Liver (tissue), 9 donors: ENCODE measurements around the gene AMPH. TPM values are rescaled to one million over a fixed set of nuclear protein-coding genes. Genes with fewer than 3 reads are reported as not detected.

Experiments used
- DNase-seq: peaks from one replicate; pipeline ENCODE4 v3.0.0-alpha.2; 2017; ENCODE audit warnings: low spot score
- H3K27ac ChIP-seq, 2 donors: one replicate each; pipeline ENCODE4 v1.7.0; 2013; ENCODE audit warnings: inconsistent platforms in 2 of 2, low read length in 2 of 2, control low read depth in 1 of 2, low read depth in 1 of 2, mild to moderate bottlenecking in 1 of 2
- H3K27me3 ChIP-seq, 4 donors: one replicate each; pipeline versions ENCODE4 v1.6.1 to v1.7.0; 2013; ENCODE audit warnings: low read length in 3 of 4, inconsistent platforms in 1 of 4, mild to moderate bottlenecking in 1 of 4, moderate library complexity in 1 of 4; ENCODE audit not compliant: control insufficient read depth in 4 of 4, insufficient read depth in 4 of 4
- H3K36me3 ChIP-seq, 4 donors: one replicate each; pipeline versions ENCODE4 v1.6.1 to v1.7.0; 2013; ENCODE audit warnings: low read length in 3 of 4, mild to moderate bottlenecking in 3 of 4, low read depth in 1 of 4, moderate library complexity in 1 of 4; ENCODE audit not compliant: control insufficient read depth in 4 of 4, insufficient read depth in 3 of 4
- H3K4me1 ChIP-seq, 4 donors: one replicate each; pipeline versions ENCODE4 v1.6.1 to v1.7.0; 2013; ENCODE audit warnings: low read length in 3 of 4, mild to moderate bottlenecking in 3 of 4, moderate library complexity in 1 of 4; ENCODE audit not compliant: control insufficient read depth in 4 of 4, insufficient read depth in 4 of 4
- H3K4me3 ChIP-seq, 3 donors: one replicate each; pipeline versions ENCODE4 v1.6.1 to v1.7.0; 2013; ENCODE audit warnings: low read length in 3 of 3, control low read depth in 1 of 3, low read depth in 1 of 3, mild to moderate bottlenecking in 1 of 3
- H3K9ac ChIP-seq, 2 donors: one replicate each; pipeline ENCODE4 v1.7.0; 2013; ENCODE audit warnings: low read length in 2 of 2, mild to moderate bottlenecking in 2 of 2, moderate library complexity in 2 of 2, control low read depth in 1 of 2, low read depth in 1 of 2
- H3K9me3 ChIP-seq, 4 donors: one replicate each; pipeline versions ENCODE4 v1.6.1 to v1.7.0; 2013; ENCODE audit warnings: low read length in 3 of 4; ENCODE audit not compliant: control insufficient read depth in 4 of 4
- EGR1 ChIP-seq, 2 donors: IDR thresholded peaks; 2 replicates each; pipeline ENCODE4 v1.6.1; 2016 to 2018; ENCODE audit warnings: antibody characterized with exemption in 2 of 2, low read depth in 2 of 2
- FOXA1 ChIP-seq: IDR thresholded peaks from 2 replicates; pipeline ENCODE4 v1.6.1; 2016; ENCODE audit warnings: antibody characterized with exemption
- FOXA2 ChIP-seq: IDR thresholded peaks from 2 replicates; pipeline ENCODE4 v1.6.1; 2016; ENCODE audit warnings: antibody characterized with exemption
- GABPA ChIP-seq, 2 donors: IDR thresholded peaks in 1 of 2; conservative IDR thresholded peaks in 1 of 2; 2 replicates each; pipeline ENCODE4 v1.6.1; 2016; ENCODE audit warnings: antibody characterized with exemption in 2 of 2, mild to moderate bottlenecking in 1 of 2, moderate library complexity in 1 of 2
- HNF4A ChIP-seq, 2 donors: conservative IDR thresholded peaks; 2 replicates each; pipeline ENCODE4 v1.6.1; 2016; ENCODE audit warnings: antibody characterized with exemption in 2 of 2, mild to moderate bottlenecking in 2 of 2
- HNF4G ChIP-seq: IDR thresholded peaks from 2 replicates; pipeline ENCODE4 v1.6.1; 2016; ENCODE audit warnings: antibody characterized with exemption
- JUND ChIP-seq, 2 donors: IDR thresholded peaks; 2 replicates each; pipeline ENCODE4 v1.6.1; 2016; ENCODE audit warnings: antibody characterized with exemption in 2 of 2
- NR2F2 ChIP-seq: IDR thresholded peaks from 2 replicates; pipeline ENCODE4 v1.6.1; 2016; ENCODE audit warnings: antibody characterized with exemption
- RAD21 ChIP-seq, 2 donors: IDR thresholded peaks; 2 replicates each; pipeline ENCODE4 v1.6.1; 2016; ENCODE audit warnings: antibody characterized with exemption in 2 of 2, mild to moderate bottlenecking in 2 of 2
- REST ChIP-seq: IDR thresholded peaks from 2 replicates; pipeline ENCODE4 v1.6.1; 2016; ENCODE audit warnings: antibody characterized with exemption, mild to moderate bottlenecking
- RXRA ChIP-seq, 2 donors: IDR thresholded peaks; 2 replicates each; pipeline ENCODE4 v1.6.1; 2017 to 2018; ENCODE audit warnings: antibody characterized with exemption in 2 of 2, mild to moderate bottlenecking in 1 of 2
- SP1 ChIP-seq: IDR thresholded peaks from 2 replicates; pipeline ENCODE4 v1.6.1; 2018; ENCODE audit warnings: antibody characterized with exemption, mild to moderate bottlenecking
- TAF1 ChIP-seq: conservative IDR thresholded peaks from 2 replicates; pipeline ENCODE4 v1.6.1; 2016; ENCODE audit warnings: antibody characterized with exemption, mild to moderate bottlenecking
- YY1 ChIP-seq: IDR thresholded peaks from 2 replicates; pipeline ENCODE4 v1.6.1; 2016; ENCODE audit warnings: antibody characterized with exemption, mild to moderate bottlenecking
- ZBTB33 ChIP-seq: IDR thresholded peaks from 2 replicates; pipeline ENCODE4 v1.6.1; 2016; ENCODE audit warnings: antibody characterized with exemption
- WGBS: extraction: QIAGEN DNeasy Blood & Tissue Kit; methylation state at CpG from one replicate; pipeline ENCODE4 v1.1.7; 2013; 5-methylcytosine and 5-hydroxymethylcytosine counted together
- polyA plus RNA-seq, 2 donors: library from polyadenylated mRNA; stranded (reverse) in 1 of 2; unstranded in 1 of 2; fragments of 200-250 nt in 1 of 2; fragments of >200 nt in 1 of 2; fragmentation: Nextera tagmentation in 1 of 2; extraction: Ambion mirVana in 1 of 2; gene quantifications; one replicate each; pipeline versions ENCODE4 v1.2.1 to v1.2.3, GENCODE V29; 2013 to 2015
- total RNA-seq, 2 donors: library from RNA; depleted of rRNA; stranded (reverse); fragments of >200 nt; gene quantifications; one replicate each; pipeline ENCODE4 v1.2.3, GENCODE V29; 2014
- TF ChIP-seq, protein P1 (sequence below): IDR thresholded peaks from 2 replicates; pipeline ENCODE4 v1.6.1; 2016; ENCODE audit warnings: antibody characterized with exemption
- TF ChIP-seq, protein P2 (sequence below): IDR thresholded peaks from 2 replicates; pipeline ENCODE4 v1.6.1; 2016; ENCODE audit warnings: antibody characterized with exemption
- TF ChIP-seq, protein P3 (sequence below): fragments of 150-350 bp; IDR thresholded peaks from 2 replicates; pipeline ENCODE4 v1.5.1; 2017; ENCODE audit warnings: improper control_type of control experiment, low read depth, low read length; ENCODE audit not compliant: missing input control
- donor health status: healthy.
- donor health status: healthy.
- donor health status: healthy.
- donor health status: healthy.
- donor health status: healthy.

AMPH gene
- total and polyA plus RNA-seq, 4 donors, result 0.13 to 0.25 (median 0.20) TPM

DNA sequence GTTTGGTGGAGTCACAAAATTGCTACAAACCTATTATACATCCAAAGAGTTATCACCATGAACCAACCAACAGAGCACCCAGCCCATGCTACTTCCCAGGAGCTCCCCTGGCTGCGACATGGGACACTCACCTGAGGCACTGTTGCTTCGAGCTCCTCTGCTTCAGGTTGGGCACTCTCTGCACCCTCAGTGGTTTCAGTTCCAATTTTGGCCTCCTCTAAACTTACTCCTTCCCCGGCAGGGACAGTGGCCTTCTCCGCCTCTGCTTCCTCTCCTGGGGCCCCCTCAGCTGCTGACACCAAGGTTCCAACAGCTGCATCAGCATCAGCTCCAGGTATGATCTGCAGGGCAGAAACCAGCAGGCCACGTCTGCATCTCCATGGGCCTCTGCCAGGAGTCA lies 237.3 kb downstream of the AMPH start (continued):
- TF ChIP-seq, protein P1, sequence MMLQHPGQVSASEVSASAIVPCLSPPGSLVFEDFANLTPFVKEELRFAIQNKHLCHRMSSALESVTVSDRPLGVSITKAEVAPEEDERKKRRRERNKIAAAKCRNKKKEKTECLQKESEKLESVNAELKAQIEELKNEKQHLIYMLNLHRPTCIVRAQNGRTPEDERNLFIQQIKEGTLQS, result no peak
- TF ChIP-seq SP1 (no peak), GABPA (IDR thresholded peaks at IDR 0.05 in 1 of 2, conservative IDR thresholded peaks at IDR 0.05 in 1 of 2) (no peak), HNF4A (conservative IDR thresholded peaks at IDR 0.05) (no peak), FOXA1 (no peak), JUND (IDR thresholded peaks at IDR 0.05) (no peak)

GRCh38 chr7:38391751-38392150 lies 239.4 kb downstream of the AMPH start:
- Histone ChIP-seq H3K4me1 (no peaks in the 10 kb centered on the region), H3K27me3 (no peaks in the 10 kb centered on the region), H3K36me3 (no peaks in the 10 kb centered on the region), H3K4me3 (no peak overlapping the region), H3K27ac (no peak overlapping the region), H3K9ac (no peak overlapping the region), H3K9me3 (no peaks in the 10 kb centered on the region)
- no peak for DNase-seq
- 93% methylated on average over 13 of the region's 13 CpGs for WGBS
- no peak for TF ChIP-seq TAF1
- TF ChIP-seq, protein P1, result no peak
- no peak for TF ChIP-seq NR2F2
- no peak for TF ChIP-seq RXRA (IDR thresholded peaks at IDR 0.05)
- TF ChIP-seq JUND (IDR thresholded peaks at IDR 0.05), result no peak
- TF ChIP-seq GABPA (IDR thresholded peaks at IDR 0.05 in 1 of 2, conservative IDR thresholded peaks at IDR 0.05 in 1 of 2), result no peak
- TF ChIP-seq, protein P2, sequence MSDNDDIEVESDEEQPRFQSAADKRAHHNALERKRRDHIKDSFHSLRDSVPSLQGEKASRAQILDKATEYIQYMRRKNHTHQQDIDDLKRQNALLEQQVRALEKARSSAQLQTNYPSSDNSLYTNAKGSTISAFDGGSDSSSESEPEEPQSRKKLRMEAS, result no peak
- TF ChIP-seq, protein P3, sequence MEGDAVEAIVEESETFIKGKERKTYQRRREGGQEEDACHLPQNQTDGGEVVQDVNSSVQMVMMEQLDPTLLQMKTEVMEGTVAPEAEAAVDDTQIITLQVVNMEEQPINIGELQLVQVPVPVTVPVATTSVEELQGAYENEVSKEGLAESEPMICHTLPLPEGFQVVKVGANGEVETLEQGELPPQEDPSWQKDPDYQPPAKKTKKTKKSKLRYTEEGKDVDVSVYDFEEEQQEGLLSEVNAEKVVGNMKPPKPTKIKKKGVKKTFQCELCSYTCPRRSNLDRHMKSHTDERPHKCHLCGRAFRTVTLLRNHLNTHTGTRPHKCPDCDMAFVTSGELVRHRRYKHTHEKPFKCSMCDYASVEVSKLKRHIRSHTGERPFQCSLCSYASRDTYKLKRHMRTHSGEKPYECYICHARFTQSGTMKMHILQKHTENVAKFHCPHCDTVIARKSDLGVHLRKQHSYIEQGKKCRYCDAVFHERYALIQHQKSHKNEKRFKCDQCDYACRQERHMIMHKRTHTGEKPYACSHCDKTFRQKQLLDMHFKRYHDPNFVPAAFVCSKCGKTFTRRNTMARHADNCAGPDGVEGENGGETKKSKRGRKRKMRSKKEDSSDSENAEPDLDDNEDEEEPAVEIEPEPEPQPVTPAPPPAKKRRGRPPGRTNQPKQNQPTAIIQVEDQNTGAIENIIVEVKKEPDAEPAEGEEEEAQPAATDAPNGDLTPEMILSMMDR, result no peak
- no peak for TF ChIP-seq EGR1 (IDR thresholded peaks at IDR 0.05; ENCODE audit: low read depth in 2 of 2)
- TF ChIP-seq FOXA2, result no peak
- no peak for TF ChIP-seq YY1
- no peak for TF ChIP-seq REST
- no peak for TF ChIP-seq SP1
- no peak for TF ChIP-seq ZBTB33
- no peak for TF ChIP-seq HNF4A (conservative IDR thresholded peaks at IDR 0.05)
- no peak for TF ChIP-seq FOXA1
- no peak for TF ChIP-seq HNF4G
- TF ChIP-seq RAD21 (IDR thresholded peaks at IDR 0.05), result no peak
